GM19468 (cell line): ENCODE measurements around the gene TCF12.

Experiments used
- ATAC-seq: cut with Tn5 transposase; IDR thresholded peaks from one replicate; pipeline ENCODE4 v1.9.1; 2021; ENCODE audit warnings: mild to moderate bottlenecking, moderate library complexity, moderate number of reproducible peaks; ENCODE audit not compliant: unreplicated experiment; ENCODE audit errors: extremely low read depth

TCF12 gene

DNA sequence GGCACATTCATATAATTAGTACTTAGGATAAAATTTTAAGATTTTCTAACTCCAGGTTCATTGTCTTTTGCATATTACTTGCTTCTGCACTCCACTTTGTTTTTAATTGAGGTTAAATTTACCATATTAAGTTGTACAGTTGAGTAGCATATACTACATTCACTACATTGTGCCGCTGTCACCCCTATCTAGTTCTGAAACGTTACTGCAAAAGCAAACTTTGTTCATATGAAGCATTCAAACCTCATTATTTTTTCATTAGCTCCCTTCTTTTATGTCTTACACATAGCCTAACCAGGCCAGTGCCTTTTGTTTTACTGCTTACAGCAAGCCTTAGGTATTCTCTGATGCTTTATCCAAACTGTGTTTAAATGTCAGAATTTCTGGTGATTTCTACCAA lies 274.7 kb downstream of the TCF12 start:
- ATAC-seq: no peak

DNA sequence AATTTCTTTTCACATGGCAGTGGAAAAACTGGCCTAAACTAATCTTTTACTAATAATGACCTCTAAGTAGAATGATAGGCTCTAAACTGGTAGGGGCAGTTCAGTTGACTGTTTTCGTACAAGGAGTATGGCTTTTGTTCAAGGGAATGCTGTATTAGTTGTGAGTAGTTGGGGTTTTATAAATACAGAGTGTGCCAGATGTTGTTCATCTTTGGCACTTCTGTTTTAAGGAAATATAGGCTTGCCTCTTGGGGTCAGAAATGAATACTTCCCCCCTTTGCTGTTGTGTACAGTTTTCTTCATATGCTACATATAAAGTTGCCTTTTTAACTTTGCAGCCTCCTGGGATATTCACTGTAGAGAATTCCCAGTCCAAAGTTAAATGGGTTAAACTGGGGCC lies 276.9 kb downstream of the TCF12 start:
- ATAC-seq: no peak

DNA sequence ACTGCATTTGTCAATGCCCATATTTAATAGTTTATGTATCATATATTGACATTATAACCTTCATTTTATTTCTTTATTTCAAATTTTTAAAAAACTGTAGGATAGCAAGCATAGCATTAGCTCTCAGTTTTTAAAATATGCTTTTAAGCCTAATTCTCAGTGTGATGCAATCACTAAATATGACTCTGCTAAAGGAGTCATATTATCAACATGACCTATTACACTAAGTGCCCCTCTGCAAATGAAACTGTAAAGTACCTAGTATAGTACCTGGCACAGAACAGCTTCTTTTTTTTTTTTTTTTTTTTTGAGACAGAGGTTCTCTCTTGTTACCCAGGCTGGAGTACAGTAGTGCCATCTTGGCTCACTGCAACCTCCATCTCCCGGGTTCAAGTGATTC lies 278.4 kb downstream of the TCF12 start:
- ATAC-seq: no peak

DNA sequence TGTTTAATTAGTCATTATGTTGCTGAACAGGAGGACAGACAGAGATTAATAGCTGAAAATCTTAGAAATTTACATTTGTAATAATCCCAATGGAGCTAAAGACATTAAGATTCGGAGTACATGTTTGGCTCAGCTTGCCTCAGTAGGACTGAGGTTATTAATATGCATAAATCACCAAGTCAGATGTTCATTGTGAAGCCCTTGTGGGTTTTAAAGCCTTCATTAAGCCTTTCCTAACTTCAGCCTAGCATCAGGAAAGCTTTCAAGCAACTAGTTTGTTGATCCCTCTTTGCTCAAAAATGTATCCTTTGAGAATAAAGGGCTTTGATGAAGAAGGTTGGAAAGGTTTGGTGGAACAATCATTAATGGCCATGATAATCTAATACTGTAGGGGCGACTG lies 279.7 kb downstream of the TCF12 start:
- no peak for ATAC-seq

DNA sequence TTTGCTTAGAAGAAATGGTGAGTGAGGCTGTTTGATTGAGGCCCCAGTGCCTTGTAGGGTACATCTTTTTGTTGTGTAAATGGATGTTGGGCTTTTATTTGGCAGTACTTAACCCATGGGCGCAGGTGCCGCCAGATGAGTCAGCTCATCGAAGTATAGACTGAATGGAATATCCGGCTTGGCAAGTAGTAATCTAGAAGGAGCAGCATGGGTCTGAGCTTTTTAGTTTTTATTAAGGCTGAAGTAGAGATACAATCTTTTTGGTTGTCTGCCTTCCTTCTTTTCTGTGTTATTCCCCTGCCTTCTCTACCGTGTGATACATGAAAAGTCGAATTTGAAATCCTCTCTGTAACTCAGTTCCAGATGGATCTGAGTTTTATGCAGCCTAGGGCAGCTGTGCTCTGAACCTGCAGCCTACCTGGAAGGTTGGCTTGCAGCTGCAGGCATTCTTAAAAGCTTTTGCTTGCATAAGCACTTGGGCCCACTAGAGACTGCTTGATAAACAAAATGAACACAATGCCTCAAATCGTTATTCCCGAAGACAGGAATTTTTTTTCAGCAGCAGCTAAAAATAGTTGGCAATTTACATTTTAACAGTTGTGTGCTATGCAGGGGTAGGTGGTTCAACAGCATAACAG lies 280.3 kb downstream of the TCF12 start:
- ATAC-seq: no peak

DNA sequence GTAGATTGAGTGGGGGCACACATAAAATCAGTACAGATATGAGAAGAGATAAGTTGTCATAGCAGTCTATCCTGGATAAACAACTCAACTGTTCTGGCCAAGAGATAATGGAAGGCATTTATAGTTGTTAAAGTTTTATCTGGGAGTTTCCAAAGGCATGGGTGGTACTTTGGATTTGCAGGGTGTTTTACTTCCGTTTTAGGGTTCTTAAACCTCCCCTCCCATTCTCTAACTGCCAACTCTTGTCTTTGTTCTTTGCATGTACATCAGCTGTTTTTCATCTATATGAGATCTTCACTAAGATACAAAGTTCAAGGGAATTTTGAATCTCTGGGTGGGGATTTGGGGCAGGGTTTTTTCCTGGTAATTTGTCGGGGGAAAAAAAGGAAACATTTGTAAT lies 283.1 kb downstream of the TCF12 start:
- no peak for ATAC-seq

DNA sequence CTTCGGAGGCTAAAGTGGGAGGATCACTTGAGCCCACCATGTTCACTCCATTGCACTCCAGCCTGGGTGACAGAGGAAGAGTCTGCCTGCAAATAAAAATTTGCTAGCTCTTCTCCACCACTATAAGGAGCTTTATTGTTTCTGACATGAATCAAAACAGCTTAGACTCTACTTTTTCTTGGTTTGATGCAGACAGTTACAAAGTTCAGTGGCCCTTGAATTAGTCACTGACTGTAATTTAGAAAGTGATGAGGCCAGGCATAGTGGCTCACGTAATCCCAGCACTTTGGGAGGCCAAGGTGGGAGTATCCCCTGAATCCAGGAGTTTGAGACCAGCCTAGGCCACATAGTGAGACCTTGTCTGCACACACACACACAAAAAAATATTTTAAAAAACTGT lies 285.5 kb downstream of the TCF12 start:
- no peak for ATAC-seq

DNA sequence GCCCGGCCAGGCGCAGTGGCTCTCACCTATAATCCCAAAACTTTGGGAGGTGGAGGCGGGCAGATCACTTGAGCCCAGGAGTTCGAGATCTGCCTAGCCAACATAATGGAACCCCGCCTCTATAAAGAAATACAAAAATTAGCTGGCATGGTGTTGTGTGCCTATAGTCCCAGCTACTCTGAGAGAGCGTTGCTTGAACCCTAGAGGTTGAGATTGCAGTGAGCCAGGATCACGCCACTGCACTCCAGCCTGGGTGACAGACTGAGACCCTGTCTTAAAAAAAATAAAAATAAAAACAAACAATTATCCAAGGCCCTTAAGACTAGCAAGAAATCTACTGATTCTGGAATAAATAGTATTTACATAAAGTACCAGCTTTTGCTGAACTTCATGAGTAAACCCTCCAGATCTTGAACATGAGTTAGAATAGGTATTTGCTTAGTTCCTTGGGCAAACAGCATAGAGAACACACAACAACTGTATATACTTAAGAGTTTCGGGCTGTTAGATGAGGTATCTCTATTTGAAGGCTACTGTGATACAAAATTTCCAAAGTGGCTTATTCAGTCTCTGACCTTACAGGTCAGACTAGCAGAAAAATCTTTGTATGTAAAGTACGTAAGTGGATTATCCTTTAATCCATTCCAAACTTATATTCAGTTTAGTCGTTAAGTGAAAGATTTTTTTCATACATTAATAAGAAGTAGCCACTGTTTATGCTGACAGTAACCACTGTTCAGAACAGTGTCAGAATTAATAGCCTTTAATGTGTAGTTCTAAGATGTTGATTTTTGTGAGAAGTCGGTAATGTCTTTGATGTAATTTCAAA lies 286.8 kb downstream of the TCF12 start:
- ATAC-seq: no peak

DNA sequence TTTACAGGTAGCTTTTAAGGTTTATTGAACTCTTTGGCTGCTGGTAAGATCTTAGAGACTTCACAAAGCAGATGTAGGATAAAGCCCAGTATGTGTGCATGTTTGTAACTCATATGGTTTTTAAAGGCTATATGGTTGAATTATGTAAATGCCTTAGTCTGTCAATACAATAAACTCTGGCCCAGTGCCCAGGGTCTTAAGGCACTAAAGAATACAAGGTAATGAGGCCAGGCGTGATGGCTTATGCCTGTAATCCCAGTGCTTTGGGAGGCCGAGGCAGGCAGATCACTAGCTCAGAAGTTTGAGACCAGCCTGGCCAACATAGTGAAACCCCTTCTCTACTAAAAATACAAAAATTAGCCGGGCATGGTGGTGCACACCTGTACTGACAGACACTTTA lies 287.6 kb downstream of the TCF12 start:
- ATAC-seq: no peak

DNA sequence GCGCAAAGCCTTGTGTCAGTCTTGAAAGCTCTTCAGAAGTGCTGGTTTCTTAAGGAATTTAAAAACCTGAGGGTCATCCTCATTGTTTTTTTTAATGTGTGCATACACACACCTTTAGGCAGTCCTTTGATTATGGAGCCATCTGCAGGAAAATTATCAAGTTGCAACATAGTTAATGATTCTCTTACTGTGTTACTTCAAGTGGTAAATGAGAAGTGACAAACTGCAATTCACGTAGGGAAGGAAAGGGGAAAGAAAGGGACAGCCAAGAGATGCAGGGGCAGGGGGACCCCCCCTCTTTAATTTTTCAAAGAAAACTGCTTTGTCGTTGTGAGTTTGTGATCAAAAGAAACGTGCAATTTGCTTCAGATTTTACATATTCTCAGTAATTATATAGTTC lies 295.4 kb downstream of the TCF12 start:
- ATAC-seq: no peak

DNA sequence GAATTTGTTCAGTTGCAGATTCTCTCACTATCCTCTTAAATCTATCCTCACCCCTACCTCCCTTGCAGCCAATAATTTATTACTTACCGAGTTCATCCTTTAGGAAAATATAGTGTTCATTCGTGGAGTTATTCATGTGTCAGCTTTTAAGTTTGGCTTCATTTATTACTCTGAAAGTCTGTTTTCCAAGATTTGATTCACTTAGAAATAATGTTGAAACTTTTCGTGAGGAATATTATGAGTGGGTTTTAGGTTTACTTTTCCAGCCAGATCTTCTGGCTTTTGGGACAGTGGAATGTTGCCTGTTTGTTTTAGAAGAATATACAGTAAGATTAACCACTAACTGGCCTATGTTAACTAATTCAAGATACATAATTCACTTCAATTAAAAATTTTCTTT lies 296.9 kb downstream of the TCF12 start:
- no peak for ATAC-seq

DNA sequence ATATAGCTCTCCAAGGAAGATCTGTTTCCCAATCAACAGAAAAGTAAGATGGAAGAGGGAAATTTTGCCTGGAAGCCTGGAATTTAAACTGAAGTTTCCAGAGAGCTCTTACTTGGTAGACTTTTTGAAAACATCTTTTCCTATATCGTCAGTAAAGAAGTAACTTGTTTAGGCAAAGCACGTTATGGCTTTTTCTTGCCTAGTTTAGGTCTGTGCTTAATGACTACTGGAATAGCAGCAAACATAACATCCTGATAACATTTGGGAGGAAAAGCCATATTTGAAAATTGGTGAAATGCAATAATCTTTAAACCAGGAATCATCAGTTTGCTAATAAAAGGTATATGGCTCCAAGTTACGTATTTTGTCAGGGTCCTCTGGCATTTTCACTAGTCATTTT lies 297.4 kb downstream of the TCF12 start:
- no peak for ATAC-seq

DNA sequence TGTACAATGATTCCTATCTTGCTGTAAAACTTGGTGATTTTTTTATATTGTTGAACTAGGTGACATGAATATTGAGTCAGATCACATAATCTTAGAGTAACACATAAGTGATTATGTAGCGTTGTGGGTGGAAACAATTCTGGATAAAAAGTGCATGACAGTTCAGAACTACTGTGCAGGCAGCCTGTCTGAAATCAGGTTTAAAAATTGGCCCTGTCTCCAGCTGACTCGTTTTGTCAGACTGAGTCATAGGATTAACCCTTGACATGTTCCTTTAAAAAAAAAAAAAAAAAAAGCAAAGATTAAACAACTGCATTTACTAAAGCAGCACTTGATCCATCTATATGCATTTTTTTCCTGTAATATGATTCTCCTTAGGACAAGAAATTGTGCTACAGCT lies 297.8 kb downstream of the TCF12 start:
- ATAC-seq: no peak

DNA sequence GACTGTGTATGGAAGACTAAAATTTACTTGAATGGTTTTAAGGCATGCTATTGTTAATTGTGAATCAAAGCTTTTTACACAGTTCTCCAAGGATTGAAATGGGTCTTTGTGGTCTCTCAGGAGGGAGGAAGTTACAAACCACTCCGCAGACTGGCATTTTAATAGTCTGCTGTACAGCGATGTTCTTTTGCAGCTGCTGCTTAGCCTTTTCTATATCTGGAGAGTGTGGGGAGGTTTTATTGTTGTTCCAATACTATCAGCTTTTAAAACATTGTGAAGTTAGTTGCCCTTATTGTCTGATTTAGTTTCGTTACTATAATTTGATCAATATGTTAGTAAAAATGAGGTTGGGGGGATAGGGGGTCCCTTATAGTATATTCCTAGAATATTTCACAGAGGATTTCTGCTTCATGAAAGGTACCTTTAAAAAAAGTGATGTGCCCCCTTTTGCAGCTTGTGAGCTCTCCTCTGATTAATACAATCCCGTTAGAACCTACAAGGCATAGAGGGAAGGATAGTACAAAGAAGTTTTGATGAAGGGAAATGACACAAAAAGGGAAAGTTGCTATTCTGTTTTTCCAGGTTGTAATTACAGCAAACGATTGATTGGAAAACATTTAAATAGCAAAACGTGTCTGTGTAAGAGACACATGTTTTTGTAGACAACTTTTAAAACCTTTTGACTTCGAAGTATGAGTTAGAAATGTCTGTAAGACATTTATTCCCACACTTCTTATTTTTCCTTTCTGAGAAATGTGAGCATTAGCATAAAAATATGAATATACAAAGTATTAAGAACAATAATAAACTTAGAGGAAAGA lies 299.5 kb downstream of the TCF12 start:
- ATAC-seq: no peak

DNA sequence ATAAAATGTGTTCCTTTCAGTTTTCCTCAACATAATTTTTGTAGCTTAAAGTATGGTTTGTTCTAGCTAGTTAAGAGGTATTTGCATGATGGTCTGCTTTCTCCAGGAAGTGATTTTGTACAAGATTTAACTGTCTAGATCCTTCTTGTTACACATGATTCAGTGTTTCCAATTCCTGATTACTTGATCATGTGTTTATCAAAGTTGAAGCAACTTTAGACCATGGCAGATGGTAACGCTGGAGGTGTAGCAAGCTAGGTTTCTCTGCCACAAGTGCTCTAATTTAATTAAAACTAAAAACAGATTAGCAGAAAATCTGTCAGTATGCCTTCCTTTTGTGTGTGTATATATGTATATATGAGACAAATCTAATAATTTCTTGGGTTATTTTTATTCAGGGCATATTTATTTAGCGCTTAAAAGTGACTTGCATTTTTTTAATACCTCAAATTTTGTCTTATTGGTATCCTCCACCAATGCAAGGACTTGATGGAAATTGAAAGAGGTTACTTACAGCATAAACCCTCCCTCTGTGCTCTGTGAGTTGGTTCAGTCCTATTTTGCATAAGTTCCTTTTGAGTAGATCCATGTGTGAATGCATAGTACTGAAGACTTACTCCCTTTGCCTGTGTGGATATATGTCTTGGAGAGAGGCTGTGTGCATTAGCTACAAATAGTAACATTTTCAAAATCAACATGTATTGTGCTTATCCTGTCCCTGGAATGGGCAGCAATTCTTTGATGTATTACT lies 300.6 kb downstream of the TCF12 start:
- no peak for ATAC-seq

DNA sequence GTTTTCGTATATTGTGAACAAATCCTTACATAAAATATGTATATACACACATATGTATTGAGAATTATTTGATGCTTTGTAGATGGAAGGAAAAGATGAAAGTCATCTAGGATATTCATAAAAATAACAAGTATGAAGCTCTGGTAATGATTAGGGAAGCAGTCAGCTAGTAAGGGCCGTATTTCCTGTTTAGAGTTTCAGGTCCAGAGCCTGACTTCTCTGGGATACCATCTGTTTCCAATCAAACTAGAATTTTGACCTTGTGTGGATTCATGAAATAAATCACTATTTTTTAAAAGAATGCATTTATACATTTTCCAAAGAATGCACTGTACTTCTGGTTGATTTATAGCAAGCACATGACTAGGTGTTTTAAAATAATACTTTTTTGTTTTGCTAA lies 301.8 kb downstream of the TCF12 start:
- no peak for ATAC-seq

DNA sequence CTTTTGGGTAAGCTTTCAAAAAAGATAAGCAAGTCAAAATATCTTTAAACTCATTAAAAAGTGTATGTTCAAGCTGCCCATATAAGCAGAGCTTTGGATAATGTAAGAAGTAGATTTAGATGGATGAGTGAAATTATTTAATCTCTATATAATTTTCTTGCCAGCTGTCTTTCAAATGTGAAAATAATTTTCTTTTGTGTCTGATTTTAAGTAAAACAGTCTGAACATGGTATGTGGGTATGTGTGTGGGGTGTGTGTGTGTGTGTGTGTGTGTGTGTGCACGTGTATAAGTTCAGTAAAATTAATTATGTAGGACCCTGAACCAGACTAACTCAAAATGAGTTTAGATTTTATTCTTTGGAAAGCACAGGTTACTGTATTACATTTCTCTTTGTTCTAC lies 302.7 kb downstream of the TCF12 start:
- no peak for ATAC-seq

DNA sequence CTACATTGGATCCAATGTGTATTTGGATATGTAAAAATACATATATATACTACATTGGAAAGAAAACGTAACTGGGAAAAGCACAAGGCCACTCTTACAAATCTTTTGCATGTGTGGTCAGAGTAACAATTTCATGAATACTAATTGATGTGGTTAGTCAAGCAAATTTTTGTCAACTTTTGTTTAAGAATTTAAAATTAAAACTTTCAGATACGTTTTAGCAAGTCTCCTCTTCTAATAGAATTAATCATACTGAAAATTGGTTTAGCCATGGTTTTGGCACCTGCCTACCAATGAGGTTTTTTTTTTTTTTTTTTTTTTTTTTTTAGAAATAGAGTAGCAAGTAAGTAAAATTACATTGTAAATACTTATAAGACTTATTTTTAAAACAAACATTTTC lies 304.9 kb downstream of the TCF12 start:
- no peak for ATAC-seq

DNA sequence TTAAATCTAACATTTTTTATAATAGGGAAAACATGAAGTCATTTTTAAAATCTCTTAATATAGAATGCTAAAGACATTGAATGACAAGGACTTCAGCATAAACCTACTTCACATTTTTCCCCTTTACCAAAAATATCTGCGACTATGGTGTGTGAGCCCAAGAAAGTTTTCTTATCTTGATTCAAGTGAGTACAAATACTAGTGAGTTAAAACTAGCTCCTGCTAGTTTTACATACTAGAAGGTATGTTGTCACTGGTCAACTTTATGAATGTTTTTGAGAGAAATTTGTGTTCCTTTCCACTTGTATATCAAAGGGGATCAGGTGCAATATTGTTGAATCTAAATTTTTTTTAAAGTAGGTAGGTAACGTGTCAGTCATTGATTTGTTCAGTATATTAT lies 305.4 kb downstream of the TCF12 start:
- ATAC-seq: no peak

DNA sequence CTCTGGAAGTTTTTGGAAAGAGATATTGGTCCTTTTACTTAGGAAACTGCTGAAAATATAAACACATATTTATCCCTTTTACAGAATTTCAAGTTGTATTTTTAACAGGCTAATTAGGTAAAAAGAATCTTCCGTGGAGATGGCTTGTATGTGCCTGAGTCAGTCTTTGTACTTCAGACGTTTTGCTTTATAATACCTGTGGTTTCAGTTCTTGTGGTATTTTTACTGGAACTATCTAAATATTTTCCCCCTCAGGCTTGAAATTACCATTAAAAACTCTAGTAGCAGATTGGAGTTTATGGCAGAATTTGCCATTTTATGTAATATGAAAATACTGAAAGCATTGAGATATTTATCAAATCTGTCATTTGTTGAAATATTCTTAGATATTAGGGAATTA lies 306.2 kb downstream of the TCF12 start:
- ATAC-seq: no peak

DNA sequence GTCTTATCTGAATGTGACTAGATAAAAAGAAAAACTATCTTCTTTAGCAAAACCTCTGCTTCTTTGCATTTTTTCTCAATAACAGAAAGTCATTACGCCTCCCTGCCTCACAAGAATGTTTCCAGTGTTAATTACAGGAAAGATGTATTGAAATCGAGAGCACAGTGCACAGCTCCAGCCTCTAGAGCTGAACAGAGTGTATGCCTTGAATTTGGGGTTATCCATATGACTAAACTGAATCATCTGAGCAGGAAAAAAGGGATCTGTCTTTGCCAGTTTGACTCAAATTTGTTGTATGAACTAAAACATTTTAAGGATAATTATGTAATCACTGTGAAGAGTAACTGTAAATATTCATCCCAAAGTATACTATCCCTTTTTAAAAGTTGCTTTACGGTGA lies 308.7 kb downstream of the TCF12 start:
- no peak for ATAC-seq
